HEK293T (cell line): Measurements from ENCODE around the gene SART1.

Source experiments
- BHLHE40 ChIP-seq: fragments of 450-650 bp; IDR thresholded peaks from 2 replicates; pipeline ENCODE4 v1.6.1; 2016; ENCODE audit warnings: mild to moderate bottlenecking, moderate library complexity, borderline replicate concordance
- CTBP1 ChIP-seq: fragments of 450-650 bp; IDR thresholded peaks from 2 replicates; pipeline ENCODE4 v1.6.1; 2016; ENCODE audit warnings: borderline replicate concordance
- ELF4 ChIP-seq: fragments of 450-650 bp; IDR thresholded peaks from 2 replicates; pipeline ENCODE4 v1.6.1; 2017; ENCODE audit warnings: antibody characterized with exemption
- FOXK2 ChIP-seq: fragments of 450-650 bp; IDR thresholded peaks from 2 replicates; pipeline ENCODE4 v1.6.1; 2016; ENCODE audit warnings: mild to moderate bottlenecking
- FOXM1 ChIP-seq: fragments of 450-650 bp; IDR thresholded peaks from 2 replicates; pipeline ENCODE4 v1.6.1; 2017; ENCODE audit warnings: mild to moderate bottlenecking, borderline replicate concordance
- PKNOX1 ChIP-seq: fragments of 450-650 bp; IDR thresholded peaks from 2 replicates; pipeline ENCODE4 v1.6.1; 2016
- SP1 ChIP-seq: fragments of 450-650 bp; IDR thresholded peaks from 2 replicates; pipeline ENCODE4 v1.6.1; 2017
- SUZ12 ChIP-seq: fragments of 450-650 bp; IDR thresholded peaks from 2 replicates; pipeline ENCODE4 v1.6.1; 2016; ENCODE audit warnings: mild to moderate bottlenecking
- TARDBP ChIP-seq: fragments of 450-650 bp; IDR thresholded peaks from 2 replicates; pipeline ENCODE4 v1.6.1; 2016
- ZNF384 ChIP-seq: fragments of 450-650 bp; IDR thresholded peaks from 2 replicates; pipeline ENCODE4 v1.6.1; 2016

GRCh38 chr11:65917077-65917433 is 44.5 kb upstream of the SART1 start:
- no peak for TF ChIP-seq FOXK2
- TF ChIP-seq TARDBP = no peak
- no peak for TF ChIP-seq ELF4
- TF ChIP-seq ZNF384 = no peak
- TF ChIP-seq FOXM1 = no peak
- no peak for TF ChIP-seq SP1
- no peak for TF ChIP-seq BHLHE40
- TF ChIP-seq SUZ12 = no peak
- no peak for TF ChIP-seq CTBP1
- TF ChIP-seq PKNOX1 = no peak
